ENCODE data around the gene PLEKHF1.
A peak's percentile ranks its signal among the peaks of the same experiment; 100 is the strongest.

PLEKHF1 gene

DNA sequence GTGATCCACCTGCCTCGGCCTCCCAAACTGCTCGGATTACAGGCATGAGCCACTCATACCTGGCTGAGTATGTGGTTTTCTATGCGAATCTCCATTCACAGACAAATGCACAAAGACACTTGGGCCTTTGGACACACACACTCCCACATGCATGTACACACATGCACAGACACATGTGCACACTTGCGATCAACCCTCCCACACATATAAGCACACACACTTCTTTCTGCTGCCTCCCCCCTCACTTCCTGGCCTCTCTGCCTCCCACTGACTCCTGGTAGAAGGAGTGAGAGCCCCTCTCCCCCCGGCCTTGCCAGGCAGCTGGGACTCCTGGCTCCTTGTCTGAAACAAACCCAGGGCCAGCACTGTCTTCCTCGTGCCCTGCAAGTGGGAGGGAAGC lies 29.3 kb upstream of the PLEKHF1 start:
- DNase-seq = no peak

DNA sequence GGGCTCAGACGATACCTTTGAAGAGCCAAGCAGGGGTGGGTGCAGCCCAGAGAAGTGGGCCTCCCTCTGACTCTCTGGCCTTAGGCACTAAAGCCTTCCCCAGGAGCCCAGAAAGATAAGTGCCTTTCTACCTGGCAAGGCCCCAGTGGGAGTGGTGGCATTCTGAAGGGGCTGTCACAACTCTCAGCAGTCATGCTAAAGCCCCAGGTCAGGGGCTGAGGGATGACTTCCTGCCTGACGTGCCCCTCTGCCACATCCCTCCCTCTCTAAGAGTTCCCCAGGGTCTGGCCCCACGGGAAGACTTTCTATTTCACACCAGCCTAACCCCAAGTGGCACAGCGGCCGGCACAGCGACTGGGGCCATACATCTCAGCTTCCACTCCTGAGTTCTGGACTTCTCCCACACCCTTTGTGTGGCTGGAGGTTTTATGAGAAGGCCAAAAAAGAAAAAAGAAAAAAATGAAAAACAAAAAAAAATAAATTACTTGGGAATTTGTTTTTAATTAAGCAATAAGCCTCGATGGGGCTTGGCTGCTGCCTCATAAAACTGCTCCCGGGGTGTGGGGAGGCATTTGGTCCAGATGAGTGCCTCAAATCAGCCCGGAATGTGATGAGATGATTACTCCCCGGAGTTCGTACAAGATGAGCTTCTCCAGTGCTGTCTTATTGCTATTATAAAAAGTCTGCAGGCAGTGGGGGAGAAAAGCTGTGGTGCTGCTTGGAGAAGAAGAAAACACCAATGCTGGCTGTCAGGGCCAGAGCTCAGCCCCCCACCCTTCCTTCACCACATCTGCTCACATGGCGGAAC lies 28.5 kb upstream of the PLEKHF1 start:
- no peak for DNase-seq

DNA sequence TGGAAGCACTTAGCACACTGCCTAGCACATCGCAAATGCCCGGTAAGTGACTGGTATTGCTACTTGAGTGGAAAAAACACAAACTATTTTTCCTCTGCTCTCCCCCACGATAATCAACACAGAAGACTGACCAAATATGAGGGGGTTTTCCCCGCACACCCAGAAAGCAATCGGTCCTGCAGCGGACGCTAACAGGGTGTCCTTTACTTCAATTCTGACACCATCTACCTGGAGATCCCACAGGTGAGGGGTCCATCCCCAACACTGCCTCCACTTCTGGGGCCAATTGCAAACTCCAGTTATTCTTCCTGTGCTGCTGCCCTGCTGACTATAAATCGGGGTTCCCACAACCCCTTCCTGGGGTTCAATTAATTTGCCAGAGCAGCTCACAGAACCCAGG lies 26.2 kb upstream of the PLEKHF1 start:
- DNase-seq = no peak

DNA sequence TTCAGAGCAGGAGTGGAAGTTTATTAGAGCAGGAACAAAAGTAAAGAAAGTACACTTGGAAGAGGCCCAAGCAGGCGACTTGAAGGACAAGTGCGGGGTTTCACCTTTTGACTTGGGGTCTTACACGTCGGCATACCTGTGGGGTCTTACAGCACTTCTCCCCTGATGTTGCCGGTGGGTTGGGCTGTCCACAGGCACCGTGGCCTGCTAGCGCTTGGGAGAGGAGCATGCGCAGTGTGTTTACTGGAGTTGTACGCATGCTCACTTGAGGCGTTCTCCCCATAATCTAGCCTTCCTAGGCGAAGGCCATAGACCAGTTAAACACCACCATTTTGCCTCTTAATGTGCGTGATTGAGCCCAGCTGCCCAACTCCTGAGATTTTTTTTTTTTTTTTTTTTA lies 25.0 kb upstream of the PLEKHF1 start:
- DNase-seq = no peak

DNA sequence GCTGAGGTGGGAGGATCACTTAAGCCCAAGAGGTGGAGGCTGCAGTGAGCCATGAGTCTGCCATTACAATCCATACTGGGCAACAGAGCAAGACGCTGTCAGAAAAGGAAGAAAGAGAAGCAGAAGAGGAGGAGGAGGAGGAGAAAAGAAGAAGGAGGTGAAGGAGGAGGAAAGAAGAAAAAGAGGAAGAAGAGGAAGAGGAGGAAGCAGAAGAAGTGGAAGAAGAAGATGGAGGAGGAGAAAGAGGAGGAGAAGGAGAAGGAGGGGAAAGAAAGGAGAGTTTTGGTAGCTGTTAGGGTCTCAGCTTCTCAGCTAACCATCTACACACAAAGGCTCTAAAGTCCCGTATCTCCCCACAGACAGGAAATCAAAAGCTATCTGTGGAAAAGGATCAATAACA lies 23.7 kb upstream of the PLEKHF1 start:
- DNase-seq = no peak

DNA sequence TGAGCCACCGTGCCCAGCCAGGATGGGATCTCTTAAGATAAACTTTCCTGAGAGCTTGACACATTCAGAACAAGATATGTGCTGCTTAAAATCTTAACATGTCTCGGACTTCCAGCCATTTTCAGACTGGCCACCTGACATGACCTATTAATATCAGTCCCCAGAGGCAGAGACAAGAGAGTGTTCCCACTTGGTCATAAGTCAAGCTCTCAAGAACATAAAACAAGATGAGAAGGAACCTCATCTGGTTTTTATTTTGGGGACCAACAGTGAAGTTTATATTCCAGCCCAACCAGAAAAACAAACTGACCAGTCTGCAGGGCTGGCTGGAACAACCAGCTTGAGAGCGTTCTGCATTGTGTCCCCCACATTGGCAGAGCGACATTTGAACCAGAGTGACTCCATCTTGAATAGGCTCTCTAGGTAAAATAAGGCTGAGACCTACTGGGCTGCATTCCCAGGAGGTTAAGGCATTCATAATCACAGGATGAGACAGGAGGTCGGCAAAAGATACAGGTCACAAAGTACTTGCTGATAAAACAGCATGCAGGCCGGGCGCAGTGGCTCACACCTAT lies 21.8 kb upstream of the PLEKHF1 start:
- DNase-seq = no peak

DNA sequence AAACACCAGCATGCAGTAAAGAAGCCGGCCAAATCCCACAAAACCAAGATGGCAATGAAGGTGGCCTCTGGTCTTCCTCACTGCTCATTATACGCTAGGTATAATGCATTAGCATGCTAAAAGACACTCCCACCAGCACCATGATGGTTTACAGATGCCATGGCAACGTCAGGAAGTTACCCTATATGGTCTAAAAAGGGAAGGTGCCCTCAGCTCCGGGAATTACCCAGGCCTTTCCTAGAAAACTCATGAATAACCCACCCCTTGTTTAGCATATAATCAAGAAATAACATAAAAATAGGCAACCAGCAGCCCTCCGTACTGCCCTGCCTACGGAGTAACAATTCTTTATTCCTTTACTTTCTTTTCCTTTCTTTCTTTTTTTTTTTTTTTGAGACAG lies 21.1 kb upstream of the PLEKHF1 start:
- no peak for DNase-seq

DNA sequence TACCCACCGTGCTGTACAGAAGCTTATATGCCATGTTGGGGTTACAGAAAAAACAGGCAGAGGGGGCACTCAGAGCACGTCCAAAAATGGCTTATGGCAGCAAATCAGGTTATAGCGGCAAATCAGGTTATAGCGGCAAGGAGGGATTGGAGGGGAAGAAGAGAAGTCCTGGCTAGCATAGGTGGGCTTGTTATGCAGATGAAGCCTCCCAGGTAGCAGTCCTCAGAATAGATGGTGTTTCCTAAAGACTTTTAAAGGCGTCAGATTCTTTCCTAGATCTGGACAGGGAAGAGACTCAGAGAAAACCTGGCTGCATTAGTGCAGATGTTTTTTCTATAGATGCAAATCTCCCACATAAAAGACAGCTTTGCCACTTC lies 19.8 kb upstream of the PLEKHF1 start:
- no peak for DNase-seq

DNA sequence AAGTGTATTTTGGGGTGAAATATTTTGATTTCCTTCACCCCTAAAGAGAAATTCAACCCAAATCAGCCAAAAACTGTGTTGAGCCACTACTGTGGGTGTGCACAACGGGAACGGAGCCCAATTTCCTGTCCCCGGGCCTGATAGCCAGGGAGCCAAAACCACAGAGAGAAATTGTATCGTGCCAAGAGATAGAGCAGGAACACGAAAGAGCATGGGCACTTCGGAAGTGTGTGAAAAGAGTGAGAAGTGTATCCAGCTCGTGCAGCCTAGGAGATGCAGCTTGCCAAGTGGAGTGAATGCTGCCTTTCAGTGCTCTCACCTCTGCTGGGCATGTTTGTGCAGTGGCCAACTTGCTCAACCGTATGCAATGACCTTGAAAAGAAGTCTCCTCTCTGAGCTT lies 19.4 kb upstream of the PLEKHF1 start:
- peak; percentile 57 for DNase-seq

DNA sequence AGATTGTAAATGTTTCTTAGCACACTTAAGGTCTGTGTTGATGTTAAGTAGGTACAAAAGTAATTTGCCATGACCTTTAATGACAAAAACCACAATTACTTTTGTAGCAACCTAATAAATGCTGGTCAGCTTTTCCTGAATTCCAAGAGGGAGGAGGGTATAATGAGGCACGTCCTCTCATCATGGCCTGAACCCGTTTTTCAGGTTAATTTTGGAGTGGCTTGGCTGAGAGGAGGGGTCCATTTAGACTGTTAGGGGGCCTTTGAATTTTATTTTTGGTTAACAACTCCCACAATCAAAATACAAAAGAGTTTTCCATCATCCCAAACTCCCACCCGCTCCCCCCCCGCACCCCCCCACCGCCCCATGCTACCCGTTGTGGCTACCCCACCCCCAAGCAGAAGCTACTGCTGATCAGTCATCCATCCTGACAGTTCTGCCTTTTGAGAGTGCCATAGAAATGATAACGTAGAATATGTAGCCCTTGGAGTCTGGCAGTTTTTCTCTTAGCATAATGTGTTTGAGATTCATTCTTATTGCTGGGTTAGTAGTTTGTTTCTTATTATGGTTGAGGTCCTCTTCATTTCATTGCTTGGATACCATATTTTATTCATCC lies 14.4 kb upstream of the PLEKHF1 start:
- DNase-seq = no peak

DNA sequence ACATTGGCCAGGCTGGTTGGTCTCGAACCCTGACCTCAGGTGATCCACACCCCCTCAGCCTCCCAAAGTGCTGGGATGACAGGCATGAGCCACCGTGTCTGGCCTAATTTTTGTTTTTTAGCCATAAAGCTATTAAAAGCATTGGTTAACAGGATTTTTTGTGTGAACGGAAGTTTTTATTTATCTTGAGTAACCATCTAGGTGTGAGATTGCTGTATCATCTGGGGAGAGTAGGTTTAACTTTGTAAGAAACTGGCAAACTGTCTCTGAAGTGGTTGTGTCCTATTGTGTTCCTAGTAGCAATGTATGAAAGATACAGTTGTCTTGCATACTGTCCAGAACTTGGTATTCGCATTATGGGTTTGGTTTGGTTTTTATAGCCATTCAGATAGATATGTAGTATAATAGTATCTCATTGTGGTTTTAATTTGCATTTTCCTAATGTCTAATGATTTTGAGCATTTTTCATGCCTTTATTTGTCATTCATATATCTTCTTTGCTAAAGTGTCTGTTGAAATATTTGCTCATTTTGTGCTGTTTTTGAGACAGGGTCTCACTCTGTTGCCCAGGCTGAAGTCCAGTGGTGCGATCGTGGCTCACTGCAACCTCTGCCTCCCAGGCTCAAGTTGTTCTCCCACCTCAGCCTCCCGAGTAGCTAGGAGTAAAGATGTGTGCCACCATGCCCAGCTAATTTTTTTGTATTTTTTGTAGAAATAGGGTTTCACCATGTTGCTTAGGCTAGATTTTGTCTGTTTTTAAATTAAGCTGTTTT lies 13.5 kb upstream of the PLEKHF1 start:
- DNase-seq = no peak

DNA sequence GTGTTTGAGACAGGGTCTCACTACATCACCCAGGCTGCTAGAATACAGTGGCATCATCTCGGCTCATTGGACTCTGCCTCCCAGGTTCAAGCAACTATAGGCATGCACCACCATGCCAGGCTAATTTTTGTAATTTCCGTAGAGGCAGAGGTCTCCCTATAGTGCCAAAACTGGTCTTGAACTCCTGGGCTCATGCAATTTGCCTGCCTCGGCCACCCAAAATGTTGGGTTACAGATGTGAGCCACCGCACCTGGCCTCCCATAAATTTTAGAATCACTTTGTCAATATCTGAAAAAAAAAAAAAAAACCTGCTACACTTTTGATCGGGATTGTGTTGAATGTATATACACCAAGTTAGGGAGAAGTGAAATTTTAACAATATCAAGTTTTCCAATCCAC lies 11.9 kb upstream of the PLEKHF1 start:
- DNase-seq = no peak

DNA sequence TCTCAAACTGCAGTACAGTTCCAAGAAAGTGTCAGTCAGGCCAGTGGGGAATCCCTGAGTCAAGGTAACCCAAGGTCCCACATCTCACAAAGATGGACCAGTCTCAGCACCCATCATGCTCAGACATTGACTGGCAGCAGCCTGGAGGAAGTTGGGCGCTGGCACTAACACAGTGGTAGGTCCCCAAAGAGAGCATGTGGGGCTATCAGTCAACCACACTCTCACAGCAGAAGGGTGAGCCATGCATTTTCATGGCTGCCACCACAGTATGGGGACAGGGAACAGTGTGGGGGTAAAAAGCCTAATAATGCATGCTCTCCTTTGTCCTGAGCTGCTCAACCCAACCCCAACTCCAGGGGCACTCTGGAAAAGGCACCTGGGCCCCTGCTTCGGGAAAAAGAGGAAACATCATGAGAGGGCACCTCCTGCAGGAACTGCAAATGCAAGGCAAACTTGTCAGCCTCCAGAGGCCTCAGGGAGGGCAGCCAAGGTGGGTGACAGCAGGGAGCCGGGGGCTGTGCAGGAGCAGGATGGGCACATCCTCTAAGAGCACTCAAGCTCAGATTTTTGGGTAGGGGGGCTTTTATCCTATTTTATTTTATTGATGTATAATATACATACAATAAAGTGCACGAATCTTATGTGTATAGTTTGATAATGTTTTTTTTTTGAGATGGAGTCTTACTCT lies 9.5 kb upstream of the PLEKHF1 start:
- DNase-seq = no peak

DNA sequence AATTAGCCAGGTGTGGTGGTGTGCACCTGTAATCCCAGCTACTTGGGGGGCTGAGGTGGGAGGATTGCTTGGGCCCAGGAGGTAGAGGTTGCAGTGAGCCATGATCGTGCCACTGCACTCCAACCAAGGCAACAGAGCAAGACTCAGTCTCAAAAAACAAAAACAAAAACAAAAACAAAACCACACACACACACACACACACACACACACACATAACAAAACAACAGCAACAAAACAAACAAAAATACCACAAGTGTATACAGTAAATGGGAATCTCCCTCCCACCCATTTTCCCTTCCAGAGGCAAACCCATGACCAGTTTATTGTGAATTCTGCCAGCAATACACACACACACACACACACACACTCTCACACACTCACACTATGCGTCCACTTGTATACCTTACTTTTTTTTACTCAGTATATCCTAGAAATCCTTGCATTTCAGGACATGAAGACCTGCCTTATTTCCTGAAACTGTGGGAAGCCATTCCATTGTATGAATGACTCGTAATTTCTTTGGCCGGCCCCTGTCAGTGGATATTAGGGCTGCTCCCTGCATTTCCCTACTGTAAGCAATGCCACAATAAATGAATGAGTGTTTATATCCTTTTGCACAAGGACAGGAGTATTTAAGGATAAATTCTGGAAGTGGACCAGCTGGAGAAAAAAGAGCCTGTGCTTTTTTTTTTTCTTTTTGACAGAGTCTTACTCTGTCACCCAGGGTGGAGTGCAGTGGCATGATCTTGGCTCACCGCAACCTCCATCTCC lies 6.9 kb upstream of the PLEKHF1 start:
- no peak for DNase-seq

DNA sequence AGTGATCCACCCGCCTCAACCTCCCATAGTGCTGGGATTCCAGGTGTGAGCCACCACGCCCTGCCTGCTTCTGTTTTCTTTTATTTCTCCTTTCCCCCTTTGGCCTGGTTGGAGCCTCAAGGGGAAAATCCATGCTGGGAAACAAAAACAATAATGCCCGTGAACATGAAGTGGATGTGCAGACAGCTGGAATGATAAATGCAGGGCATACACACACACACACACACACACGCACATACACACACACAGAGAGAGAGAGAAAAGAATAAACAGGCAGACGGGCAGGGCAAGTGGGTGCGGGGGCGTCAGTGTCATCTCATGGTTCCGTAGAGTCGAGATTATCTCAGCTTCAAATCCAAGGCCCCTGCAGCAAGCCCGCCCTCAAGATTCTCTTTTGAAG lies 4.4 kb upstream of the PLEKHF1 start:
- DNase-seq = no peak

DNA sequence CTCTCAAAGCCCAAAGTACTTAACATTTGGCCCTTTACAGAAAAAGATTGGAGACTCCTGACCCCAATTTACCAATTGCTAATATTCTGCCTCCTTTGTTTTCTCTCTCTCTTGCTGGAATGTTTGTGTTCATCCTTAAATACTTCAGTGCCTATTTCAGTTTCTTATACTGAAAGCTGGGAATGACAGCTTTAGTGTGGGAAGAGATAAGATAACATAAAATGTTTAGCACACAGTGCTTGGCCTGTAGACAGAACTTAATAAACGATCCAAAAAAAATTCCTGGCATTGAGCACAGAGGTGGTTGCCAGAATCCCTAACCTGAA lies 3.0 kb upstream of the PLEKHF1 start:
- DNase-seq = no peak

DNA sequence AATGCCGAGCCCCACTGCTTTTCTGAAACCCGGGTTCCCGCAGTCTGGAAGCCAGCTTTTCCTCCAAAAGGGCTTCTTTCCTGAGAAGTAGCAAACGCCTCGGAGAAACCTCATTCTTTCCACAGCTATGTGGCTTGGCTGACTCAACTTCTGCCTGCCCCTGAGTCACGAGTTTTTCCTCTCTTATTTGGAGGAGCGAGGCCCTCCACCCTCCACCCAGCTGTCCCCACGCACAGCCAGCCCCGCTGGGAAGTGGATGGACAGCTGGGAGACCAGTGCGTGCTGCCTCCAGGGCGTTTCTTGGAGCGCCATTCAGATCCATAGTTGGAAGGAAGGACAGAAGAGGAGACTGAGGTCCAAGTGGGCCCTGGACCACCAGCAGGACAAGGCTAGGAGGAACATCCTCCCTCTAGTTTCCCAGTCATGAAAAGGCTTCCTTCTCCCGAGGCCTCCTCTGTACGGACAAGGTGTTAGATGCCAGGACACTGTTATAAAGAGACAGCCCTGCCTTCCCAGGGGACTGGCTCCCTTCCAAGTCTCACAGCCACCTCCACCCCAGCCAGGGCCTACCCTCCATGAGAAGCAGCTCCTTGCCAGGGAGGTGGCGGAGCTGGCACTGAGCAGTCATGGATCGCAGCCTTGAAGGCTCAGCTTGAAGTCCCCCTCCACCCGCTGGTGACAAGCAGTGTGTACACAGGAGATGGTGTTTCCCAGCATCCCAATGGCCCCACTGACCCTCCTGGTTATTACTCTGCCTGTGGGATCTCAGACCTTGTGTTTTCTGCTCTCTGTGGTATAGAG lies 2.5 kb upstream of the PLEKHF1 start:
- DNase-seq = peak; percentile 93

DNA sequence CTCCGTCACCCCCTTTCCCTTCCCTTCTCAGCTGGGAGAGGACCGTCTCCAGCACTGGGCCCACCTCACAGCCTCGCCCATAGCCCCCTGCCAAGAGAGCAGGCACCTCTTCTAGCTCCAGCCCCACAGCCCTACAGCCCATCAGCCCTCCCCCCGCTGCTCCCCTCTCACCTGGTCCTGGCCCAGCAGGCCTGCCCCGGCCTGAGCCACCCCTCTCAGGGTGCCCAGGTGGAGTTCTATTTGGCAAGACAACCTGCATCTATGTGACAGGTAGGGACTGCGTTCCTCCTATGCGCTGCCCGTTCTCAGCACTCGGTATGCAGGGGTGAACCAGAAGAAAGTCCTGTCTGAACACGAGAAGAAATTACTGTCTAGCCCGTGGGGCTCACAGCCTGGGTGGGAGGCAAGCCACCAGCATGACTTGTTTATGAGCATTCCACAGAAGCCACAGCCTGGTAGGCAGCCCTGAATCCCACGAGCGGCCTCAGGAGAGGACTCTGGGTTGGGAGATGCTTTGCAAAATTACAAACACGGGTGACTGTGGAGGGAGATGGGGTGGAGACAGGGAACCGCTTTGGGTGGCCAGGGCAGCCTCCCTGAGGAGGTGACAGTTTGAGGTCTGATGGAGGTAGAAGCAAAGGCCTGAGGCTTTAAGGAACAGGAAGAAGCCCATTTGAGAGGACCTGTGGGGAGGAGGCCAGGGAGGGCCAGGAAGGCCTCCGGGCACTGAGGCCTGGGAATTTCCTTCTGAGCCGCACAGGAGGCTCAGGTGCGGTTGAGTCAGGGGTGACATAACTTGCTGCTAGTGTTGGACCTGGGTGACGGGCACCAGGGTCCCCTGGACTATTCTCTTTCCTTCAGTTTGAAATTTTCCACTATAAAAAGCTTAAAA lies 1.2 kb upstream of the PLEKHF1 start:
- DNase-seq = peak; percentile 48

DNA sequence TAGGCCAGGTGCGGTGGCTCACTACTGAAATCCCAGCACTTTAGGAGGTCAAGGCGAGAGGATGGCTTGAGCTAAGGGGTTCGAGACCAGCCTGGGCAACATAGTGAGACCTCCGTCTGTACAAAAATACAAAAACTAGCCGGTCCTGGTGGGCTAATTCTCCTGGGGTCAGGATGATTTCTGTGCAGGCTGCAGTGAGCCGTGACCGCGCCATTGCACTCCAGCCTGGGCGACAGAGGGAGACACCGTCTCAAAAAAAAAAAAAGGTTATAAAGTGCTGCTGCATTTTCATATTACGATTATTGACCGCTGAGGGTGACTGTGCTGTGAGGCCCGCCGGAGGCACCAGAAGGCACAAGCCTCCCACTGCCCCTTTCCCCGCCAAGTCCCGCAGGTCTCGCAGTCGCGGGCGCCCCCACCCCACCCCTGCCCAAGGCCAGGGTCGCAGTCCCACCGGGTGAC lies 477 bp upstream of the PLEKHF1 start:
- DNase-seq = no peak

DNA sequence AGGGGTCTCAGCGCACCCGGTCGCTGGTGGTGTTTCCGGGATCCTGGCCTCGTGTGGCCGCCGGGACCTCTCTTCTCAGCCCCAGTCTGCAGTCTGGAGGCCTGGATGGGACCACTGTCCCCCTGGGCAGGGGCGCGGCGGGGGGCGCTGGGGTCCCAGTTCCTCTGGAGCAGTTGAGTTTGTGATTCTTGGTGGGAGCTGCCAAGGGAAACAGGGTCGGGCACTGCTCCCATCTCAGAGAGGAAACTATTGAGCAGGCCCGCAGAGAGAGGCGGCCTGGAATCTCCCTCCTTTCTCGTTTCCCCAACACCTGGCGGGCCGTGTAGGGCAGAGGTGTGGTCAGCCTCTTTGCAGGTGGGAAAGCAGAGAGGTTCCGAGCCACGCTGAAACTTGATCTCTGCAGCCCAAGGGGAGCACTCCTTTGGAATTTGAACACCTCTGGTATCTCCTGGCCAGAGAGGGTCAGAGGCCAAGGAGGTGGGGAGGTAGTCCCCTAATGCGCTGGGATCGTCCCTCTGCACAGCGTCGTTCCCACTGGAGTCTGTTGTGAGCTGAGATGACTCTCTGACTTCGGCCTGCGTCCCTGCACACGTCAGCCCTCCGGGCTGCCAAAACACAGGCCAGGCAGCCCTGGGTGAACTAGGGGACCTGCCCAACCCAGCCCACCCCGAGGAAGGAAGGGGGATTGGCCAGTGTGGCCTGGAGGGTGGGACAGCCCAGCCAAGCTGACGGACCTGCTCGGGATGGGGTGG lies 741 bp downstream of the PLEKHF1 start:
- DNase-seq = peak; percentile 71
